ENCODE data around the gene MYOF. TPM values are rescaled to one million over a fixed set of nuclear protein-coding genes. Genes with fewer than 3 reads are reported as not detected.

MYOF gene
- polyA plus RNA-seq, 1 donor (not counting 4 experiments of a cell fraction or from before 2014, with no cell fraction given), result 232 TPM

GRCh38 chr10:93376372-93377293 lies 105.5 kb downstream of the MYOF start:
- Histone ChIP-seq H3K4me2 (ENCODE audit: control insufficient read depth, extremely low read depth, insufficient read depth, low read depth, low read length) (peak overlapping the region; percentile 65), H3K36me3 (ENCODE audit: control insufficient read depth in 2 of 2, extremely low read depth in 1 of 2, insufficient read depth in 2 of 2, low read length in 2 of 2) (peaks cover 38 to 63% of the 10 kb centered on the region in 2 experiments), H3K9me1 (ENCODE audit: control insufficient read depth, extremely low read depth, insufficient read depth, low read length) (no peaks in the 10 kb centered on the region), H3K9ac (ENCODE audit: control insufficient read depth, extremely low read depth, insufficient read depth, low read length) (peak overlapping the region; percentile 49), H3K4me1 (ENCODE audit: control insufficient read depth, extremely low read depth, insufficient read depth, low read length) (peaks cover 47% of the 10 kb centered on the region), H3K4me3 (ENCODE audit: control insufficient read depth in 2 of 3, extremely low read depth in 1 of 3, insufficient read depth in 2 of 3, low read depth in 1 of 3, low read length in 3 of 3) (no peak overlapping the region), H3K79me2 (ENCODE audit: control insufficient read depth, insufficient read depth, low read length) (peaks cover 15% of the 10 kb centered on the region), H3K27me3 (ENCODE audit: control insufficient read depth, extremely low read depth, insufficient read depth, low read length) (no peaks in the 10 kb centered on the region), H2AFZ (ENCODE audit: control insufficient read depth, low read length) (no peak overlapping the region), H3K9me3 (ENCODE audit: control insufficient read depth, low read depth, low read length) (no peaks in the 10 kb centered on the region), H3K27ac (ENCODE audit: control insufficient read depth, insufficient read depth, low read length) (peak overlapping the region; percentile 76), H4K20me1 (ENCODE audit: control insufficient read depth, extremely low read depth, insufficient read depth, low read length) (no peaks in the 10 kb centered on the region)
- TF ChIP-seq EZH2 (IDR thresholded peaks at IDR 0.05; ENCODE audit: low read length), result no peak
- peak; percentile 74 to 95 (median 79) for TF ChIP-seq CTCF (optimal IDR thresholded peaks at IDR 0.05 in 1 of 3, IDR thresholded peaks at IDR 0.05 in 1 of 3, conservative IDR thresholded peaks at IDR 0.05 in 1 of 3; ENCODE audit: extremely low read depth in 1 of 3, insufficient read depth in 2 of 3, low read length in 3 of 3)
- DNase-seq (ENCODE audit: low read depth, low spot score) (peak; percentile 81), FAIRE-seq (peak; percentile 86)
- dilution Hi-C loops (cut with MboI; ENCODE audit: extremely low pct_ligation_motif_present, low sequenced_read_pairs), result no loop called here

GRCh38 chr10:93370961-93371360 lies 111.2 kb downstream of the MYOF start:
- H3K9me1 ChIP-seq (ENCODE audit: control insufficient read depth, extremely low read depth, insufficient read depth, low read length), result no peaks in the 10 kb centered on the region
- TF ChIP-seq CTCF (optimal IDR thresholded peaks at IDR 0.05 in 1 of 3, IDR thresholded peaks at IDR 0.05 in 1 of 3, conservative IDR thresholded peaks at IDR 0.05 in 1 of 3; ENCODE audit: extremely low read depth in 1 of 3, insufficient read depth in 2 of 3, low read length in 3 of 3), result no peak
- no peak for TF ChIP-seq EZH2 (IDR thresholded peaks at IDR 0.05; ENCODE audit: low read length)
- no peak overlapping the region for H3K9ac ChIP-seq (ENCODE audit: control insufficient read depth, extremely low read depth, insufficient read depth, low read length)
- peaks cover 56 to 64% of the 10 kb centered on the region in 2 experiments for H3K36me3 ChIP-seq (ENCODE audit: control insufficient read depth in 2 of 2, extremely low read depth in 1 of 2, insufficient read depth in 2 of 2, low read length in 2 of 2)
- H3K79me2 ChIP-seq (ENCODE audit: control insufficient read depth, insufficient read depth, low read length), result peaks cover 16% of the 10 kb centered on the region
- no peak overlapping the region for H3K4me2 ChIP-seq (ENCODE audit: control insufficient read depth, extremely low read depth, insufficient read depth, low read depth, low read length)
- dilution Hi-C loops (cut with MboI; ENCODE audit: extremely low pct_ligation_motif_present, low sequenced_read_pairs), result no loop called here
- DNase-seq (ENCODE audit: low read depth, low spot score) (no peak), FAIRE-seq (no peak)
- H3K27ac ChIP-seq (ENCODE audit: control insufficient read depth, insufficient read depth, low read length), result no peak overlapping the region
- no peak overlapping the region for H2AFZ ChIP-seq (ENCODE audit: control insufficient read depth, low read length)
- H3K4me1 ChIP-seq (ENCODE audit: control insufficient read depth, extremely low read depth, insufficient read depth, low read length), result no peaks in the 10 kb centered on the region
- no peaks in the 10 kb centered on the region for H4K20me1 ChIP-seq (ENCODE audit: control insufficient read depth, extremely low read depth, insufficient read depth, low read length)
- no peaks in the 10 kb centered on the region for H3K27me3 ChIP-seq (ENCODE audit: control insufficient read depth, extremely low read depth, insufficient read depth, low read length)
- no peaks in the 10 kb centered on the region for H3K9me3 ChIP-seq (ENCODE audit: control insufficient read depth, low read depth, low read length)
- H3K4me3 ChIP-seq (ENCODE audit: control insufficient read depth in 2 of 3, extremely low read depth in 1 of 3, insufficient read depth in 2 of 3, low read depth in 1 of 3, low read length in 3 of 3), result no peak overlapping the region
